ENCODE data around the gene KLHL11. TPM values are rescaled to one million over a fixed set of nuclear protein-coding genes. Genes with fewer than 3 reads are reported as not detected.

The KLHL11 gene
- total and polyA plus RNA-seq, 10 of the 15 experiments (the other 5 are each of a cell fraction or from before 2014, with no cell fraction given): 0.07 to 17.2 (median 10.1) TPM

GRCh38 chr17:41905172-41905571 is 39.9 kb upstream of the KLHL11 start:
- no peaks in the 10 kb centered on the region for H3K9me3 ChIP-seq (replicated peaks; ENCODE audit: control insufficient read depth, insufficient read depth, low read length)
- no peak overlapping the region for H3K27ac ChIP-seq (ENCODE audit: control insufficient read depth, insufficient read depth)
- no peak for FAIRE-seq
- ChIA-PET CTCF (interaction anchor here (1.1 kb wide), 1 partner anchor 9 kb away, joined by 3 read pairs; no protein-coding TSS in a partner anchor), POLR2A (no interaction called here), RAD21 (ENCODE audit: unreplicated experiment) (no interaction called here), SMC1A (ENCODE audit: uncharacterized antibody, unreplicated experiment) (no interaction called here)
- H3K36me3 ChIP-seq (ENCODE audit: control insufficient read depth in 2 of 2, insufficient read depth in 2 of 2, low read length in 1 of 2): peaks cover 40 to 45% of the 10 kb centered on the region in 2 experiments
- no peaks in the 10 kb centered on the region for H3K27me3 ChIP-seq (replicated peaks in 1 of 2; ENCODE audit: control insufficient read depth in 2 of 2, insufficient read depth in 2 of 2, low read length in 1 of 2)
- no peak overlapping the region for H3K4me3 ChIP-seq
- 97% methylated on average over 4 of the region's 4 CpGs for WGBS (ENCODE audit: insufficient coverage, insufficient replicate concordance, low lambda C conversion rate, missing lambda C conversion rate)
- H3K9ac ChIP-seq (ENCODE audit: control insufficient read depth, insufficient read depth, low read length): no peak overlapping the region
- H4K20me1 ChIP-seq (ENCODE audit: control insufficient read depth, insufficient read depth): no peaks in the 10 kb centered on the region
- no peak overlapping the region for H2AFZ ChIP-seq (ENCODE audit: control insufficient read depth, low read depth, low read length)
- no peak for ATAC-seq
- no peak for DNase-seq (ENCODE audit: low read depth, low spot score)
- intact Hi-C loops (cut with micrococcal nuclease; ENCODE audit: unreplicated experiment) (no loop called here), in situ Hi-C loops (cut with MboI) (no loop called here)
- BruUV-seq (replicated peaks): no TSS peak
- H3K4me2 ChIP-seq (ENCODE audit: control insufficient read depth, insufficient read depth): no peak overlapping the region
- no peaks in the 10 kb centered on the region for H3K4me1 ChIP-seq (ENCODE audit: control insufficient read depth, insufficient read depth, low read length)
- H3K79me2 ChIP-seq (ENCODE audit: control insufficient read depth, insufficient read depth, low read length): no peaks in the 10 kb centered on the region
- TF ChIP-seq BHLHE40 (IDR thresholded peaks at IDR 0.05; ENCODE audit: borderline replicate concordance in 1 of 2, low read depth in 2 of 2, low read length in 1 of 2) (no peak), ETV6 (conservative IDR thresholded peaks at IDR 0.05 in 1 of 2, IDR thresholded peaks at IDR 0.05 in 1 of 2; ENCODE audit: borderline replicate concordance in 1 of 2, low read depth in 1 of 2) (no peak), IRF5 (IDR thresholded peaks at IDR 0.05; ENCODE audit: borderline replicate concordance) (no peak), RBBP5 (conservative IDR thresholded peaks at IDR 0.05) (no peak), RUNX3 (IDR thresholded peaks at IDR 0.05; ENCODE audit: low read length) (no peak), WRNIP1 (IDR thresholded peaks at IDR 0.05; ENCODE audit: borderline replicate concordance, low read depth, low read length) (no peak), POLR2A (IDR thresholded peaks at IDR 0.05; ENCODE audit: low read depth, low read length) (no peak), ZNF217 (IDR thresholded peaks at IDR 0.05) (no peak), MXI1 (IDR thresholded peaks at IDR 0.05; ENCODE audit: low read depth, low read length) (no peak), HCFC1 (IDR thresholded peaks at IDR 0.05; ENCODE audit: low read length) (no peak), CEBPB (IDR thresholded peaks at IDR 0.05; ENCODE audit: borderline replicate concordance in 1 of 2, low read depth in 2 of 2, low read length in 2 of 2) (no peak), BRCA1 (IDR thresholded peaks at IDR 0.05; ENCODE audit: low read depth, low read length) (no peak), RELA (IDR thresholded peaks at IDR 0.05; ENCODE audit: borderline replicate concordance, partially characterized antibody) (no peak), BCL11A (IDR thresholded peaks at IDR 0.05; ENCODE audit: low read depth, low read length) (no peak)
